Mucosa of rectum (tissue), 2 donors: ENCODE measurements around the gene SYNPR.

Experiments used
- H3K27ac ChIP-seq, 2 donors: one replicate each; pipeline ENCODE4 v1.7.0; 2013; ENCODE audit warnings: inconsistent platforms in 2 of 2, low read depth in 2 of 2, low read length in 2 of 2
- H3K27me3 ChIP-seq, 2 donors: one replicate each; pipeline ENCODE4 v1.7.0; 2013; ENCODE audit warnings: low read length in 2 of 2; ENCODE audit not compliant: control insufficient read depth in 2 of 2, insufficient read depth in 2 of 2
- H3K36me3 ChIP-seq, 2 donors: one replicate each; pipeline ENCODE4 v1.7.0; 2013; ENCODE audit warnings: low read length in 2 of 2; ENCODE audit not compliant: control insufficient read depth in 2 of 2, insufficient read depth in 2 of 2
- H3K4me1 ChIP-seq, 2 donors: one replicate each; pipeline ENCODE4 v1.7.0; 2013; ENCODE audit warnings: low read length in 2 of 2, mild to moderate bottlenecking in 1 of 2; ENCODE audit not compliant: control insufficient read depth in 2 of 2, insufficient read depth in 2 of 2
- H3K4me3 ChIP-seq, 2 donors: one replicate each; pipeline ENCODE4 v1.7.0; 2013; ENCODE audit warnings: low read length in 2 of 2
- H3K9ac ChIP-seq, 2 donors: one replicate each; pipeline ENCODE4 v1.7.0; 2013; ENCODE audit warnings: low read length in 2 of 2, low read depth in 1 of 2, mild to moderate bottlenecking in 1 of 2
- H3K9me3 ChIP-seq, 2 donors: one replicate each; pipeline ENCODE4 v1.7.0; 2013; ENCODE audit warnings: low read length in 2 of 2; ENCODE audit not compliant: control insufficient read depth in 2 of 2
- donor health status: healthy.
- donor health status: Normal muscosa, but diverticular disease.

SYNPR gene

GRCh38 chr3:63508305-63508704 lies 230.2 kb downstream of the SYNPR start:
- no peaks in the 10 kb centered on the region for H3K36me3 ChIP-seq

DNA sequence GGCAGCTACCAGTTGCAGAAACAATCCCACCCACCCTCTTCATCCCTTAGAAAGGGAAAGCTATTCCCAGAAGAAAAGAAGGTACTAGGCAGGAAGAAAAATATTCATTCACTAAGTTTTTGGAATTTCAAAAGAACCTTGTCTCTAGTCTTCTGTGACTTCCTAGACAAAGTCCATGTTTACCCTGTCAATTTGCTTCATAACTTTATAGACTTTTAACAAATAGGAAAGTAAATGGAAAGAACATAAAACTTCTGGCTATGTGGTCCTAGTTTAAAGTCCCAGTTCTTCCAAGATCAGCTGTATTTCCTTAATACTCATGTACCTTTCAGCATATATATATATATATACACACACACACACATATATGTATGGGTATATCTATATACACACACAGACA lies 230.7 kb downstream of the SYNPR start:
- Histone ChIP-seq H3K4me1 (peaks cover 0 to 9% of the 10 kb centered on the region in 2 donors), H3K27ac (peak overlapping the region; percentile 56 to 70), H3K9me3 (no peaks in the 10 kb centered on the region), H3K9ac (no peak overlapping the region), H3K4me3 (no peak overlapping the region), H3K36me3 (no peaks in the 10 kb centered on the region), H3K27me3 (no peaks in the 10 kb centered on the region)

More at GRCh38 chr3:63508305-63508704, 230.2 kb downstream of the SYNPR start:
- H3K9me3 ChIP-seq = no peaks in the 10 kb centered on the region
- H3K4me1 ChIP-seq = peaks cover 0 to 9% of the 10 kb centered on the region in 2 donors
- no peaks in the 10 kb centered on the region for H3K27me3 ChIP-seq
- no peak overlapping the region for H3K9ac ChIP-seq
- no peak overlapping the region for H3K4me3 ChIP-seq
- H3K27ac ChIP-seq = peak overlapping the region; percentile 56 to 70

DNA sequence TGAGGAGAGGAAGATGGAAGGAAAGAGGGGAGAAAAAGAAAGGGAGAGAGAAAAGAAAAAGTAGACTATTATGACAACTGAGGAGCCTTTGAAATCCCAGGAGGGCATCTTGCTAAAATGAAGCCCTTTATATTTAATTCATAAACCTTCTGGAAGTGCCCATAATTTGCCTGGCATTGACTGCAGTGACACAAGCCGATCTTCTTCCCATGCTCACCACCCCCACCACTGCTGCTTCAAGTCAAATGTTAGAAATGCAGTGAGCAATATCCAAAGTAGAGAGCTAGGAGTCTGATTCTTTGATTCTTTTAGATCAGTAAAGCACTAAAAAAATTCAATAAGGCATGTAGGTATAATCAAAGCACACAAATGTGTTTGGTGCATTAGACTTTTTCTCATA lies 235.7 kb downstream of the SYNPR start:
- peaks cover 0 to 2% of the 10 kb centered on the region in 2 donors for H3K4me1 ChIP-seq
- H3K9ac ChIP-seq = no peak overlapping the region

GRCh38 chr3:63514678-63515077 lies 236.6 kb downstream of the SYNPR start:
- no peak overlapping the region for H3K9ac ChIP-seq
- no peaks in the 10 kb centered on the region for H3K4me1 ChIP-seq
- H3K4me3 ChIP-seq = no peak overlapping the region
- H3K27me3 ChIP-seq = no peaks in the 10 kb centered on the region
- no peaks in the 10 kb centered on the region for H3K9me3 ChIP-seq
- H3K36me3 ChIP-seq = no peaks in the 10 kb centered on the region
- no peak overlapping the region for H3K27ac ChIP-seq

More for the DNA sequence above, 235.7 kb downstream of the SYNPR start:
- H3K27me3 ChIP-seq = no peaks in the 10 kb centered on the region
- H3K27ac ChIP-seq = no peak overlapping the region
- no peaks in the 10 kb centered on the region for H3K36me3 ChIP-seq
- no peak overlapping the region for H3K4me3 ChIP-seq
- H3K9me3 ChIP-seq = no peaks in the 10 kb centered on the region

GRCh38 chr3:63519426-63519825 lies 241.3 kb downstream of the SYNPR start:
- Histone ChIP-seq H3K36me3 (no peaks in the 10 kb centered on the region), H3K27me3 (no peaks in the 10 kb centered on the region)

DNA sequence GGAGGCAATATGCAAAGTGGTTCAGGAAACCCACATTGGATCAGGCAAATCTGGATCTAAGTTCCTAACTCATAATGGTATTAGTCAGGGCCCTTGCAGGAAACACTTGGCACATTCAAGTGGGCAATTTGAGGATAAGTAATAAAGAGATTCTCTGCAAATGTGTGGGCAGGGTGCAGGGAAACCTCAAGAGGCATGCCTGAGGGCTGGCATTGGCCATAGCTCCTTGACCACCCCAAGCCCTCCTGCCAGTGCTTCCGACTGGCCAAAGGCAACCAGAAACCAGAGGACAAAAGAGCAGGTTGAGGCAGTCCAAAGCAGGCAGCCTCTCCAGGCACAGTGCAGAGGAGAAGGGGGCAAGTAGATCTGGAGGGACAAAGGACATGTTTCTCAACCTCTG lies 243.5 kb downstream of the SYNPR start:
- Histone ChIP-seq H3K27me3 (no peaks in the 10 kb centered on the region), H3K36me3 (no peaks in the 10 kb centered on the region), H3K27ac (no peak overlapping the region), H3K9ac (no peak overlapping the region), H3K4me3 (no peak overlapping the region), H3K4me1 (no peaks in the 10 kb centered on the region), H3K9me3 (no peaks in the 10 kb centered on the region)

More at GRCh38 chr3:63519426-63519825, 241.3 kb downstream of the SYNPR start:
- Histone ChIP-seq H3K9me3 (no peaks in the 10 kb centered on the region), H3K9ac (no peak overlapping the region), H3K4me1 (no peaks in the 10 kb centered on the region), H3K27ac (no peak overlapping the region), H3K4me3 (no peak overlapping the region)

DNA sequence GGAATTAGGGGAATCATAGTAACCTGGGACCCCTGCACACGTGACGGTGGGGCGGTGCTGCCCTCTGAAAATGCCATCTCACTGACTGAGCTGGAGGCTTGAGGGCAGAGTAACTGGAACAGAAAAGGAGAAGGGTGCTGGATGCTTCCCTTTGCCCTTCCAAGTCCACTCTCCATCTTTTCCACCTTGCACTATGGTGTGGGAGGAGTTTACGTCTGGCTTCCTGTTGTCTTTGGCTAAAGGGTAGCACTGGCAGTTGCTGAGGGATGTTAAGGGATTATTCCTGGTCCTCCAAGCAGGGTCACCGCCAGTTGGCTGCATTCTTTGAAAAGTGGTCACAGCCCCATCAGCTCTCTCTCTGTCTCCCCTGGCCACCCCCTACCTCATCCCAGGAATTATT lies 245.0 kb downstream of the SYNPR start:
- H3K4me3 ChIP-seq = no peak overlapping the region
- no peak overlapping the region for H3K9ac ChIP-seq
- no peaks in the 10 kb centered on the region for H3K9me3 ChIP-seq
- H3K27me3 ChIP-seq = no peaks in the 10 kb centered on the region
- no peaks in the 10 kb centered on the region for H3K4me1 ChIP-seq
- H3K27ac ChIP-seq = no peak overlapping the region
- no peaks in the 10 kb centered on the region for H3K36me3 ChIP-seq

DNA sequence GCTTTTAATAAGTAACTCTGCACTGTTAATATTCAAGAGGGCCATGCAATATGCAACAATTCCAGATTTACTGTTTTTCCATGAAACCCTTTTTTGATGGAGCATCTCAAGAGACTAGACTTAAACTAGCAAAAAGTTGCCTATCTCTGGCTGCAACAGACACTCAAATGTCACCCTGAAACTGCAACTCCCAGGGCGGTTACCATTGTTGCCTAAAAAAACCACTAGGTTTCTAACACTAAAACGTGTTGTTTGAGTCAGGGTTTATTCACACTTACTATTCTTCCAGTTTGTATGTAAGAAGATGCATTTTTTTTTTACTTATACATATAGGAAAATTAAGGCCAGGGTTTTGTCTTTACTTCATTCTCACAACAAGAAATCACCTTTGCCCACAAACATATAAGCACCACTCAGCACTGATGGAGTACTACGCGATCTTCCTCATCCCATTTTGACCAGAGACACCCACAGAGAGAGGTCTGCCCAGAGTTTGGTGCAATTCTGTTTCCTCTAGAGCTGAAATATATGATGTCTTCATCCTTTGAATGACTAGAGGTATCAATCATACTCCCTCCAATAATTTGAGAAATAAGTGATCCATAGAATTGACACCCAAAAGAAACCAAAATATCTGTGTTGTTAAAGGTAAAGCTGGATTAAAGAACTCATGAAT lies 250.4 kb downstream of the SYNPR start:
- Histone ChIP-seq H3K4me3 (no peak overlapping the region), H3K4me1 (no peaks in the 10 kb centered on the region), H3K27me3 (no peaks in the 10 kb centered on the region), H3K36me3 (no peaks in the 10 kb centered on the region), H3K9me3 (no peaks in the 10 kb centered on the region), H3K9ac (no peak overlapping the region), H3K27ac (no peak overlapping the region)

DNA sequence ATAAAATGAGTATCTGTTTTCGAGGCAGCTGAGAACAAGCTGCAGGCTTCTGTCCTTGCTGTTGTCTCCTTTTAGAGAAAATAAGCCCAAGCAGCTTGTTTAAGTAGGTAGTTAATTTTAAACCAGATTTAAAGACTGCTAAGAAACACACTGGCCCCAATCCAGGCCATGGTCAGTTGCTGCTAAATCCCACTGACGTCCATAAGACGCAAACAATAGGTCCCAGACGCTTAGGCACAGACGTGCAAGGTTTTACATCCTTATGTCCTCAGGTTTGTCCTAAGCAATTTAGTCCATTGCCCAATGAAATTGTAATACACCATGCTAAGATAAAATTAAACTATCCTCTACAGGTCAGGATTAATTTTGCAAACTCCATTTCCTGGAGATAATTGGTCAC lies 254.4 kb downstream of the SYNPR start:
- Histone ChIP-seq H3K4me1 (no peaks in the 10 kb centered on the region), H3K4me3 (no peak overlapping the region), H3K36me3 (no peaks in the 10 kb centered on the region), H3K27me3 (no peaks in the 10 kb centered on the region), H3K9me3 (no peaks in the 10 kb centered on the region), H3K9ac (no peak overlapping the region), H3K27ac (no peak overlapping the region)

DNA sequence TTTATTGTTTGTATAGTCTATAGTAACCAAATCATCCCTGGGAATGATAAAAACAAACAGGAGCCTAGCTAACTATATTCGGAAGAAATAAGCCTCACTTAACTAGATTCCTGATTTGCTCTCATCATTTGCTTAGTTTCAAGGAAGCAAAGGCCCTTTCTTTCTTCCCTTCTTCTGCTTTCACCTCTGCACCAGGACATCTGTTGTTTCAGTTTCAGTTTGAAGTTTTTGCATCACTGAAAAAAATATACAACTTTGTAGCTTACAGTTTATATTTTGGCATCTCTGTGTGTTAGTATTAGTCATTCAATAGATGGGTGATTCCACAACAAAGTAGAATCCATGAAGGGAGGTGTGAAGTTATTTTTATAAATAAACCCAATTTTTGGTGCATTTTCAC lies 260.8 kb downstream of the SYNPR start:
- Histone ChIP-seq H3K27ac (no peak overlapping the region), H3K27me3 (no peaks in the 10 kb centered on the region), H3K36me3 (no peaks in the 10 kb centered on the region), H3K9ac (no peak overlapping the region), H3K9me3 (no peaks in the 10 kb centered on the region), H3K4me3 (no peak overlapping the region), H3K4me1 (no peaks in the 10 kb centered on the region)
